B cell (primary cell): Measurements from ENCODE around the gene PLD5. TPM values are rescaled to one million over a fixed set of nuclear protein-coding genes. Genes with fewer than 3 reads are reported as not detected.

Experiments
- ATAC-seq: fragments of 200-7000 bp; cut with Tn5 transposase; one replicate; pipeline ENCODE4 v1.10.0; 2021; ENCODE audit warnings: low read depth, mild to moderate bottlenecking, moderate number of reproducible peaks, moderate library complexity
- CTCF ChIA-PET: fragments of 350-600 bp; sonication (Branson Sonifier 250); formaldehyde crosslinking; loops from one replicate; lab custom pipeline; 2021; ENCODE audit warnings: antibody characterized with exemption, inconsistent platforms; lab: Charles Lee
- POLR2A ChIA-PET: fragments of 350-600 bp; sonication (Branson Sonifier 250); formaldehyde crosslinking; loops from one replicate; lab custom pipeline; 2021; ENCODE audit warnings: antibody characterized with exemption; lab: Charles Lee
- DNase-seq: peaks from one replicate; pipeline ENCODE4 v3.0.0; 2013
- H2AFZ ChIP-seq: 2 replicates; pipeline ENCODE4 v1.6.1; 2012; ENCODE audit warnings: mild to moderate bottlenecking, low read depth, low read length; ENCODE audit not compliant: insufficient read depth, poor library complexity, severe bottlenecking
- H3K27ac ChIP-seq, 2 donors: 1 replicate in 1 of 2; 2 replicates in 1 of 2; pipeline ENCODE4 v1.5.1; 2012 to 2013; ENCODE audit warnings: low read length in 2 of 2, mild to moderate bottlenecking in 2 of 2, moderate library complexity in 1 of 2
- H3K27me3 ChIP-seq, 4 experiments: fragments of 200-600 bp in 1 of 4; sonication (generic) in 1 of 4; replicated peaks in 1 of 4; 1 replicate in 2 of 4; 2 replicates in 2 of 4; pipeline versions ENCODE4 v1.6.1 to v1.7.0; 2013 to 2016; ENCODE audit warnings: low read length in 3 of 4, mild to moderate bottlenecking in 2 of 4, mixed read lengths in 1 of 4, moderate library complexity in 1 of 4; ENCODE audit not compliant: insufficient read depth in 4 of 4, control insufficient read depth in 3 of 4; ENCODE audit errors: control extremely low read depth in 1 of 4
- H3K36me3 ChIP-seq, 2 experiments: replicated peaks in 1 of 2; 1 replicate in 1 of 2; 2 replicates in 1 of 2; pipeline versions ENCODE4 v1.6.1 to v1.7.1; 2013; ENCODE audit warnings: low read length in 1 of 2; ENCODE audit not compliant: insufficient read depth in 2 of 2, control insufficient read depth in 1 of 2; ENCODE audit errors: control extremely low read depth in 1 of 2, extremely low read depth in 1 of 2
- H3K4me1 ChIP-seq, 2 donors: fragments of 200-600 bp in 1 of 2; sonication (generic) in 1 of 2; 1 replicate in 1 of 2; 2 replicates in 1 of 2; pipeline versions ENCODE4 v1.5.1 to v1.6.1; 2013 to 2017; ENCODE audit warnings: low read length in 2 of 2; ENCODE audit not compliant: control insufficient read depth in 2 of 2, insufficient read depth in 2 of 2
- H3K4me2 ChIP-seq: replicated peaks from 2 replicates; pipeline ENCODE3; 2012; ENCODE audit warnings: mild to moderate bottlenecking, low read depth, low read length; ENCODE audit not compliant: poor library complexity, severe bottlenecking
- H3K4me3 ChIP-seq, 5 experiments: fragments of 200-600 bp in 1 of 5; sonication (generic) in 1 of 5; 1 replicate in 3 of 5; 2 replicates in 2 of 5; pipeline versions ENCODE4 v1.5.1 to v1.7.0; 2011 to 2016; ENCODE audit warnings: low read length in 4 of 5, mild to moderate bottlenecking in 4 of 5, low read depth in 2 of 5, control low read depth in 1 of 5, moderate library complexity in 1 of 5; ENCODE audit not compliant: insufficient read depth in 1 of 5; ENCODE audit errors: control extremely low read depth in 1 of 5, extremely low read depth in 1 of 5
- H3K79me2 ChIP-seq: fragments of 200-600 bp; sonication (generic); one replicate; pipeline ENCODE4 v1.6.0; 2016; ENCODE audit warnings: low read length; ENCODE audit not compliant: control insufficient read depth, insufficient read depth
- H3K9ac ChIP-seq: fragments of 200-600 bp; sonication (generic); 2 replicates; pipeline ENCODE4 v1.6.1; 2017; ENCODE audit warnings: mild to moderate bottlenecking, low read length, moderate library complexity
- H3K9me3 ChIP-seq, 3 donors: one replicate each; pipeline versions ENCODE4 v1.6.1 to v1.7.1; 2013; ENCODE audit warnings: low read length in 2 of 3; ENCODE audit not compliant: control insufficient read depth in 2 of 3, insufficient read depth in 1 of 3; ENCODE audit errors: control extremely low read depth in 1 of 3
- H4K20me1 ChIP-seq: 2 replicates; pipeline ENCODE4 v1.6.0; 2012; ENCODE audit warnings: mild to moderate bottlenecking, low read length; ENCODE audit not compliant: insufficient read depth, control insufficient read depth, poor library complexity, severe bottlenecking
- H3K27ac Mint-ChIP-seq: one replicate; pipeline ENCODE4 v1.8.0; 2021; ENCODE audit warnings: mixed read lengths
- H3K27me3 Mint-ChIP-seq: one replicate; pipeline ENCODE4 v1.8.0; 2021; ENCODE audit warnings: mixed read lengths
- H3K4me1 Mint-ChIP-seq: one replicate; pipeline ENCODE4 v1.8.0; 2021; ENCODE audit warnings: mixed read lengths
- H3K4me3 Mint-ChIP-seq: one replicate; pipeline ENCODE4 v1.8.0; 2021; ENCODE audit warnings: mixed read lengths
- H3K9me3 Mint-ChIP-seq: one replicate; pipeline ENCODE4 v1.8.0; 2022; ENCODE audit warnings: mixed read lengths; ENCODE audit not compliant: insufficient read depth
- CTCF ChIP-seq: fragments of 200-600 bp; IDR thresholded peaks from one replicate; pipeline ENCODE4 v1.8.0; 2022; ENCODE audit warnings: antibody characterized with exemption, mild to moderate bottlenecking
- EZH2 ChIP-seq: IDR thresholded peaks from 2 replicates; pipeline ENCODE4 v1.6.1; 2012; ENCODE audit warnings: borderline replicate concordance, low read depth, mild to moderate bottlenecking, moderate library complexity, low read length; ENCODE audit not compliant: insufficient read depth, poor library complexity, severe bottlenecking
- WGBS: methylation state at CpG from one replicate; pipeline ENCODE4 v1.1.5; 2013; ENCODE audit warnings: missing lambda C conversion rate; ENCODE audit not compliant: insufficient coverage; 5-methylcytosine and 5-hydroxymethylcytosine counted together
- intact Hi-C: fragments of 100-400 bp; cut with micrococcal nuclease; formaldehyde crosslinking; loops from one replicate; pipeline ENCODE4 v1.10.0; 2022
- polyA plus RNA-seq: library from polyadenylated mRNA; depleted of rRNA; stranded (reverse); fragments of >200 nt; gene quantifications from 2 replicates; pipeline ENCODE4 v1.2.3, GENCODE V29; 2012
- total RNA-seq, 2 donors: library from RNA; stranded (reverse); fragments of 120-200 nt in 1 of 2; gene quantifications; 1 replicate in 1 of 2; 2 replicates in 1 of 2; pipeline versions ENCODE4 v1.2.3 to v1.2.4, GENCODE V29; 2013 to 2022

PLD5 gene
- total and polyA plus RNA-seq, 2 donors (not counting 1 experiment from before 2014, with no cell fraction given), result 0.37 to 1.9 TPM

DNA sequence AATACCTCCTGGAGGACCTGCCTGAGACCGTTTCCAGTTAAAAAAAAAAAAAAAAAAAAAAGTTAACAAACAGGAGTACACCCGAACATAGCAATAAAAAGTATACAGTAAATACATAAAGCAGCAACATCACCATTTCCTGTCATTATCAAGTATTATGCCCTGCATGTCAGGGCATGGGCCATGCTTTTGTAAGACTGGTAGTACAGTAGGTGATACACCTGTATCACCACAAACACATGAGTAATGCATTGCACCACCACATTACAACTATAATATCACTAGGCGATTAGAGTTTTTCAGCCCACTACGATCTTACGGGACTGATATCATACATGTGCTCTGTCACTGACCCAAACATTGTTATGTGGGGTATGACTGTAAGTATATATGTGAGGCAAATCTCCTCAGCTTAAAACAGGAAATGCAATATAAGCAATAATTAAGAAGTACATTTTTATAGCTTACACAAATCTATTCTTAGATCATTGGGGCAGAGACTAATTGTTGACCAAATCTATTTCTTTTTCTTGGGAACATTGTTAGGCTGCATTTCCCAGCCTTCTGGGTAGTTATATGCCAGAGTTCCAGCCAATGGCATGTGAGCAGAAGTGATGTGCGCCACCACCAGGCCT, 98.1 kb downstream of the PLD5 start:
- no peaks in the 10 kb centered on the region for H3K4me1 ChIP-seq
- intact Hi-C loops, result no loop called here
- Mint-ChIP-seq H3K4me1 (no peaks in the 10 kb centered on the region), H3K27me3 (peaks cover 16% of the 10 kb centered on the region), H3K27ac (no peak overlapping the region), H3K9me3 (peaks cover 5% of the 10 kb centered on the region), H3K4me3 (no peak overlapping the region)
- ChIA-PET CTCF (no interaction called here), POLR2A (no interaction called here)
- no peak overlapping the region for H3K9ac ChIP-seq
- H3K27ac ChIP-seq, result no peak overlapping the region
- H3K9me3 ChIP-seq, result peaks cover 0 to 12% (median 0%) of the 10 kb centered on the region in 3 donors
- H3K4me3 ChIP-seq, result no peak overlapping the region
- TF ChIP-seq CTCF, result no peak
- H3K4me2 ChIP-seq, result no peak overlapping the region
- ATAC-seq (no peak), DNase-seq (no peak)
- no peaks in the 10 kb centered on the region for H4K20me1 ChIP-seq
- no peaks in the 10 kb centered on the region for H3K36me3 ChIP-seq
- H3K27me3 ChIP-seq, result peaks cover 0 to 6% (median 0%) of the 10 kb centered on the region in 4 experiments
- H2AFZ ChIP-seq, result no peak overlapping the region
- no peaks in the 10 kb centered on the region for H3K79me2 ChIP-seq
- WGBS, result no CpG with 5 or more reads among the region's 6 CpGs

DNA sequence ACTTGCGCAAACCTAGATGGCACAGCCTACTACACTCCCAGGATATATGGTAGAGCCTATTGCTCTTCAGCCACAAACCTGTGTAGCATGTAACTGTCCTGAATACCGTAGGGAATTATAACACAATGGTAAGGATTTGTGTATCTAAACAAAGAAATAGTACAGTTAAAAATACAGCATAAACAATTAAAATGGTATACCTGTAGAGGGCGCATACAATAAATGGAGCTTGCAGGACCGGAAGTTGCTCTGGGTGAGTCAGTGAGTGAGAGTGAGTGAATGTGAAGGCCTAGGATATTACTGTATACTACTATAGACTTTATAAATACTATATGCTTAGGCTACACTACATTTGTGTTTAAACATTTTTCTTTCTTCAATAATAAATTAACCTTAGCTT, 99.3 kb downstream of the PLD5 start:
- no peaks in the 10 kb centered on the region for H3K4me1 Mint-ChIP-seq
- WGBS, result no CpG with 5 or more reads among the region's 4 CpGs
- H3K27ac Mint-ChIP-seq, result no peak overlapping the region
- CTCF ChIA-PET, result interaction anchor here (0.5 kb wide), 1 partner anchor 1325 kb away, joined by 3 read pairs; no protein-coding TSS in a partner anchor
- H3K9me3 Mint-ChIP-seq, result peaks cover under 1% of the 10 kb centered on the region
- H3K27me3 Mint-ChIP-seq, result peaks cover 7% of the 10 kb centered on the region
- POLR2A ChIA-PET, result no interaction called here
- peaks cover 0 to 2% (median 0%) of the 10 kb centered on the region in 4 experiments for H3K27me3 ChIP-seq
- no peak overlapping the region for H3K4me3 ChIP-seq
- H3K27ac ChIP-seq, result no peak overlapping the region
- H3K4me1 ChIP-seq, result no peaks in the 10 kb centered on the region
- H3K4me3 Mint-ChIP-seq, result no peak overlapping the region
- H3K9ac ChIP-seq, result no peak overlapping the region
- H2AFZ ChIP-seq, result no peak overlapping the region
- no peaks in the 10 kb centered on the region for H4K20me1 ChIP-seq
- H3K9me3 ChIP-seq, result peaks cover 0 to 5% (median 0%) of the 10 kb centered on the region in 3 donors
- TF ChIP-seq EZH2, result no peak
- TF ChIP-seq CTCF, result no peak
- no peak overlapping the region for H3K4me2 ChIP-seq
- H3K79me2 ChIP-seq, result no peaks in the 10 kb centered on the region
- intact Hi-C loops, result no loop called here
- H3K36me3 ChIP-seq, result no peaks in the 10 kb centered on the region
- no peak for ATAC-seq
- DNase-seq, result no peak
